K562 (cell line): ENCODE measurements around the gene PACC1. TPM values are rescaled to one million over a fixed set of nuclear protein-coding genes. Genes with fewer than 3 reads are reported as not detected.

Source experiments
- CXXC5 ChIP-seq: fragments of 250-450 bp; sonication (Bioruptor Pico); IDR thresholded peaks from 2 replicates; pipeline ENCODE4 v1.8.0; 2022; ENCODE audit warnings: inconsistent platforms, mild to moderate bottlenecking, moderate library complexity
- DIDO1 ChIP-seq: fragments of 450-650 bp; IDR thresholded peaks from 2 replicates; pipeline ENCODE4 v1.6.1; 2016; ENCODE audit warnings: low read depth, missing biosample characterization, missing genetic modification characterization
- FOXK2 ChIP-seq, 2 experiments: fragments of 450-650 bp; IDR thresholded peaks in 1 of 2; conservative IDR thresholded peaks in 1 of 2; 2 replicates each; pipeline ENCODE4 v1.6.1; 2016; ENCODE audit warnings: low read depth in 2 of 2, mild to moderate bottlenecking in 1 of 2
- KDM4B ChIP-seq, 2 experiments: fragments of 450-650 bp in 1 of 2; sonication (generic) in 1 of 2; IDR thresholded peaks; 2 replicates each; pipeline ENCODE4 v1.6.1; 2016 to 2017; ENCODE audit warnings: borderline replicate concordance in 2 of 2, antibody characterized with exemption in 1 of 2, low read depth in 1 of 2, mild to moderate bottlenecking in 1 of 2
- MTA1 ChIP-seq: fragments of 450-650 bp; IDR thresholded peaks from 2 replicates; pipeline ENCODE4 v1.6.1; 2017; ENCODE audit warnings: borderline replicate concordance
- NONO ChIP-seq, 2 experiments: fragments of 200-400 bp in 1 of 2; fragments of 450-650 bp in 1 of 2; formaldehyde crosslinking in 1 of 2; IDR thresholded peaks; 2 replicates each; pipeline ENCODE4 v1.6.1; 2017; ENCODE audit warnings: low read depth in 2 of 2, mild to moderate bottlenecking in 2 of 2, moderate library complexity in 2 of 2, low read length in 1 of 2
- NR2C2 ChIP-seq, 2 experiments: fragments of 200-800 bp in 1 of 2; sonication (Bioruptor generic) in 1 of 2; sonication (generic) in 1 of 2; formaldehyde crosslinking in 1 of 2; IDR thresholded peaks; 2 replicates each; pipeline versions ENCODE4 v1.6.1 to v1.8.0; 2016 to 2022; ENCODE audit warnings: mild to moderate bottlenecking in 1 of 2, missing compliant biosample characterization in 1 of 2, missing genetic modification characterization in 1 of 2, missing genetic modification reagents in 1 of 2
- SIX5 ChIP-seq, 2 experiments: IDR thresholded peaks; 2 replicates each; pipeline ENCODE4 v1.6.1; 2011; ENCODE audit warnings: low read length in 2 of 2, borderline replicate concordance in 1 of 2, low read depth in 1 of 2, mild to moderate bottlenecking in 1 of 2, moderate library complexity in 1 of 2; ENCODE audit not compliant: insufficient read depth in 1 of 2
- SOX6 ChIP-seq: fragments of 450-650 bp; IDR thresholded peaks from 2 replicates; pipeline ENCODE4 v1.6.1; 2014; ENCODE audit warnings: mild to moderate bottlenecking
- TCF7 ChIP-seq: sonication (generic); IDR thresholded peaks from 2 replicates; pipeline ENCODE4 v1.6.1; 2016; ENCODE audit warnings: antibody characterized with exemption, borderline replicate concordance
- polyA plus RNA-seq, 8 experiments: library from polyadenylated mRNA; depleted of rRNA in 4 of 8; stranded (reverse) in 5 of 8; unstranded in 3 of 8; fragments of >200 nt; fragmentation: Nextera tagmentation in 2 of 8; fragmentation: Illumina TruSeq in 1 of 8; extraction: Ambion mirVana in 2 of 8; extraction: Trizol in 1 of 8; gene quantifications; 2 replicates each; pipeline versions ENCODE4 v1.2.1 to v1.2.3, GENCODE V29; 2011 to 2014; ENCODE audit warnings: inconsistent platforms in 1 of 8, missing spikeins in 1 of 8
- total RNA-seq, 7 experiments: library from RNA; depleted of rRNA in 6 of 7; stranded (reverse); fragments of >200 nt in 6 of 7; fragmentation: Illumina TruSeq in 2 of 7; extraction: Trizol in 2 of 7; gene quantifications; 2 replicates each; pipeline versions ENCODE4 v1.2.1 to v1.2.3, GENCODE V29; 2011 to 2021; ENCODE audit warnings: low replicate concordance in 1 of 7
- TF ChIP-seq, protein P1 (sequence below), 2 experiments: fragments of 450-650 bp; conservative IDR thresholded peaks; 2 replicates each; pipeline ENCODE4 v1.6.1; 2017; ENCODE audit warnings: mild to moderate bottlenecking in 2 of 2, moderate library complexity in 2 of 2
- TF ChIP-seq, protein P2 (sequence below): fragments of 450-650 bp; formaldehyde crosslinking; IDR thresholded peaks from 2 replicates; pipeline ENCODE4 v1.4.0; 2020; ENCODE audit warnings: mild to moderate bottlenecking, mixed read lengths
- TF ChIP-seq, protein P3 (sequence below): fragments of 450-650 bp; formaldehyde crosslinking; IDR thresholded peaks from 2 replicates; pipeline ENCODE4 v1.4.0; 2020; ENCODE audit warnings: mild to moderate bottlenecking, moderate library complexity
- TF ChIP-seq, protein P4 (sequence below): sonication (generic); formaldehyde crosslinking; IDR thresholded peaks from 2 replicates; pipeline ENCODE4 v1.9.0; 2022; ENCODE audit warnings: mild to moderate bottlenecking, missing genetic modification reagents
- TF ChIP-seq, protein P5 (sequence below): fragments of 250-450 bp; sonication (Bioruptor Pico); IDR thresholded peaks from 2 replicates; pipeline ENCODE4 v1.5.0; 2020; ENCODE audit warnings: mild to moderate bottlenecking
- TF ChIP-seq, protein P6 (sequence below): conservative IDR thresholded peaks from 2 replicates; pipeline ENCODE4 v1.6.1; 2011; ENCODE audit warnings: low read depth, mild to moderate bottlenecking, low read length; ENCODE audit not compliant: control insufficient read depth

The PACC1 gene
- total and polyA plus RNA-seq, 9 of the 15 experiments (the other 6 are each of a cell fraction or from before 2014, with no cell fraction given), result 7.1 to 19.3 (median 14.9) TPM

DNA sequence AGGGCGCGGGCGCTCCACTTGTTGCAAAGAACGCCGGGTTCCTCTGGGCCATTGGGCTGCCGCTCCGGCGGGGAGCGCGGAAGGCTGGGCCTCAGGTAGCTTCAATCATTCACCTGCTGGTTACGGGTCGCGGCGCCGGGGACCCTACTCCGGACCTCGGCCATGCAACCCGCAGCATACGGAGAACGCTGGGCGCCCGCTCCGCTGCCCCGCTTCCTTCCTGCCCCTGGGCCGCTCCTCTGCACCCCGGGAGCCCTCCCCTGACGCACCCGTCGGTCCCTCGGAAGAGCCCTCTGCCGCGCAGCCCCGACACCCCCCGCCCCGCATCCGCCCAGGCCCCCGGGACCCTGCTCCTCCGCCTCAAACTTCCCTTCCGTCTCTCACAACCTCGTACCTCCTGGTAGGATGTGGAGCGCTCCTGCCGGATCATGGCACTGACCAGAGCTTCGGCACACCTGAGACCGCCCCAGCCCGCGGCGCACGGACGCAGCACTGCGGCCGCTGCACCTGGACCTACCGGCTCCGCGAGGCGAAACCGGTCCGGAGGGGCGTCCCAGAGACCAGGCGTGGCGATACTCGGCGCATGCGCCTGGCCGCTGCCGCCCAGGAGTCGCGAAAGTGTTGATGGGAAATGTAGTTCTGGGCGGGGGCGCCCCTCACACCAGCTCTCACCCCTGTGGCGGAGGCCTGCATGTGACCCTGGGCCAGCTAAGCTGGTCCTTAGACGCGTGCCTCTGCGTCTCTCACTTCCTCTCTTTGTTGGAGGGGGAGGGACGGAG lies at the start of gene PACC1 (continued):
- TF ChIP-seq, protein P1, sequence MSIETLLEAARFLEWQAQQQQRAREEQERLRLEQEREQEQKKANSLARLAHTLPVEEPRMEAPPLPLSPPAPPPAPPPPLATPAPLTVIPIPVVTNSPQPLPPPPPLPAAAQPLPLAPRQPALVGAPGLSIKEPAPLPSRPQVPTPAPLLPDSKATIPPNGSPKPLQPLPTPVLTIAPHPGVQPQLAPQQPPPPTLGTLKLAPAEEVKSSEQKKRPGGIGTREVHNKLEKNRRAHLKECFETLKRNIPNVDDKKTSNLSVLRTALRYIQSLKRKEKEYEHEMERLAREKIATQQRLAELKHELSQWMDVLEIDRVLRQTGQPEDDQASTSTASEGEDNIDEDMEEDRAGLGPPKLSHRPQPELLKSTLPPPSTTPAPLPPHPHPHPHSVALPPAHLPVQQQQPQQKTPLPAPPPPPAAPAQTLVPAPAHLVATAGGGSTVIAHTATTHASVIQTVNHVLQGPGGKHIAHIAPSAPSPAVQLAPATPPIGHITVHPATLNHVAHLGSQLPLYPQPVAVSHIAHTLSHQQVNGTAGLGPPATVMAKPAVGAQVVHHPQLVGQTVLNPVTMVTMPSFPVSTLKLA (conservative IDR thresholded peaks at IDR 0.05), result peak; percentile 75 to 85
- TF ChIP-seq DIDO1 (tag), result peak; percentile 58; the same call in 1 of the 2 replicates
- peak; percentile 96 for TF ChIP-seq CXXC5 (CRISPR knock-in tag)
- TF ChIP-seq TCF7, result no peak
- TF ChIP-seq MTA1, result peak; percentile 45; the same call in 1 of the 2 replicates
- TF ChIP-seq NONO (IDR thresholded peaks at IDR 0.05; ENCODE audit: low read depth in 2 of 2, low read length in 1 of 2), result peak in 1 of 2 experiments; percentile 69; a peak in 1 of 4 replicates
- TF ChIP-seq, protein P2, sequence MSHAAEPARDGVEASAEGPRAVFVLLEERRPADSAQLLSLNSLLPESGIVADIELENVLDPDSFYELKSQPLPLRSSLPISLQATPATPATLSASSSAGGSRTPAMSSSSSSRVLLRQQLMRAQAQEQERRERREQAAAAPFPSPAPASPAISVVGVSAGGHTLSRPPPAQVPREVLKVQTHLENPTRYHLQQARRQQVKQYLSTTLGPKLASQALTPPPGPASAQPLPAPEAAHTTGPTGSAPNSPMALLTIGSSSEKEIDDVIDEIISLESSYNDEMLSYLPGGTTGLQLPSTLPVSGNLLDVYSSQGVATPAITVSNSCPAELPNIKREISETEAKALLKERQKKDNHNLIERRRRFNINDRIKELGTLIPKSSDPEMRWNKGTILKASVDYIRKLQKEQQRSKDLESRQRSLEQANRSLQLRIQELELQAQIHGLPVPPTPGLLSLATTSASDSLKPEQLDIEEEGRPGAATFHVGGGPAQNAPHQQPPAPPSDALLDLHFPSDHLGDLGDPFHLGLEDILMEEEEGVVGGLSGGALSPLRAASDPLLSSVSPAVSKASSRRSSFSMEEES (CRISPR knock-in tag), result no peak
- TF ChIP-seq NR2C2 (CRISPR knock-in tag; IDR thresholded peaks at IDR 0.05), result no peak; the same call in none of the 2 replicates
- TF ChIP-seq NR2C2 (tag; IDR thresholded peaks at IDR 0.05), result peak; percentile 86
- TF ChIP-seq, protein P3, sequence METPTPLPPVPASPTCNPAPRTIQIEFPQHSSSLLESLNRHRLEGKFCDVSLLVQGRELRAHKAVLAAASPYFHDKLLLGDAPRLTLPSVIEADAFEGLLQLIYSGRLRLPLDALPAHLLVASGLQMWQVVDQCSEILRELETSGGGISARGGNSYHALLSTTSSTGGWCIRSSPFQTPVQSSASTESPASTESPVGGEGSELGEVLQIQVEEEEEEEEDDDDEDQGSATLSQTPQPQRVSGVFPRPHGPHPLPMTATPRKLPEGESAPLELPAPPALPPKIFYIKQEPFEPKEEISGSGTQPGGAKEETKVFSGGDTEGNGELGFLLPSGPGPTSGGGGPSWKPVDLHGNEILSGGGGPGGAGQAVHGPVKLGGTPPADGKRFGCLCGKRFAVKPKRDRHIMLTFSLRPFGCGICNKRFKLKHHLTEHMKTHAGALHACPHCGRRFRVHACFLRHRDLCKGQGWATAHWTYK (CRISPR knock-in tag), result no peak
- peak; percentile 67 to 73 for TF ChIP-seq FOXK2 (conservative IDR thresholded peaks at IDR 0.05 in 1 of 2, IDR thresholded peaks at IDR 0.05 in 1 of 2; ENCODE audit: low read depth in 2 of 2)
- peak; percentile 79 to 83 for TF ChIP-seq SIX5 (IDR thresholded peaks at IDR 0.05; ENCODE audit: borderline replicate concordance in 1 of 2, insufficient read depth in 1 of 2, low read depth in 1 of 2, low read length in 2 of 2)
- TF ChIP-seq KDM4B (IDR thresholded peaks at IDR 0.05; ENCODE audit: borderline replicate concordance in 2 of 2, low read depth in 1 of 2), result peak in 1 of 2 experiments; percentile 60; a peak in 1 of 4 replicates
- TF ChIP-seq, protein P4, sequence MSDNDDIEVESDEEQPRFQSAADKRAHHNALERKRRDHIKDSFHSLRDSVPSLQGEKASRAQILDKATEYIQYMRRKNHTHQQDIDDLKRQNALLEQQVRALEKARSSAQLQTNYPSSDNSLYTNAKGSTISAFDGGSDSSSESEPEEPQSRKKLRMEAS (CRISPR knock-in tag), result peak; percentile 97
- TF ChIP-seq, protein P5, sequence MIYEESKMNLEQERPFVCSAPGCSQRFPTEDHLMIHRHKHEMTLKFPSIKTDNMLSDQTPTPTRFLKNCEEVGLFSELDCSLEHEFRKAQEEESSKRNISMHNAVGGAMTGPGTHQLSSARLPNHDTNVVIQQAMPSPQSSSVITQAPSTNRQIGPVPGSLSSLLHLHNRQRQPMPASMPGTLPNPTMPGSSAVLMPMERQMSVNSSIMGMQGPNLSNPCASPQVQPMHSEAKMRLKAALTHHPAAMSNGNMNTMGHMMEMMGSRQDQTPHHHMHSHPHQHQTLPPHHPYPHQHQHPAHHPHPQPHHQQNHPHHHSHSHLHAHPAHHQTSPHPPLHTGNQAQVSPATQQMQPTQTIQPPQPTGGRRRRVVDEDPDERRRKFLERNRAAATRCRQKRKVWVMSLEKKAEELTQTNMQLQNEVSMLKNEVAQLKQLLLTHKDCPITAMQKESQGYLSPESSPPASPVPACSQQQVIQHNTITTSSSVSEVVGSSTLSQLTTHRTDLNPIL (CRISPR knock-in tag), result no peak
- TF ChIP-seq, protein P6, sequence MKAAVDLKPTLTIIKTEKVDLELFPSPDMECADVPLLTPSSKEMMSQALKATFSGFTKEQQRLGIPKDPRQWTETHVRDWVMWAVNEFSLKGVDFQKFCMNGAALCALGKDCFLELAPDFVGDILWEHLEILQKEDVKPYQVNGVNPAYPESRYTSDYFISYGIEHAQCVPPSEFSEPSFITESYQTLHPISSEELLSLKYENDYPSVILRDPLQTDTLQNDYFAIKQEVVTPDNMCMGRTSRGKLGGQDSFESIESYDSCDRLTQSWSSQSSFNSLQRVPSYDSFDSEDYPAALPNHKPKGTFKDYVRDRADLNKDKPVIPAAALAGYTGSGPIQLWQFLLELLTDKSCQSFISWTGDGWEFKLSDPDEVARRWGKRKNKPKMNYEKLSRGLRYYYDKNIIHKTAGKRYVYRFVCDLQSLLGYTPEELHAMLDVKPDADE, result peak; percentile 95
- TF ChIP-seq SOX6, result peak; percentile 88
